Body of pancreas (tissue), 4 donors: ENCODE results near the gene CDH4. TPM values are rescaled to one million over a fixed set of nuclear protein-coding genes. Genes with fewer than 3 reads are reported as not detected.

ENCODE experiments used
- ATAC-seq: fragments of 150-250 bp; one replicate; pipeline ENCODE4 v1.9.1; 2016
- DNase-seq, 4 donors: peaks; one replicate each; pipeline ENCODE4 v3.0.0-alpha.2; 2019
- H3K27ac ChIP-seq, 4 donors: fragments of 200-600 bp; sonication (generic); 1 replicate in 3 of 4; 2 replicates in 1 of 4; pipeline versions ENCODE4 v1.5.1 to v1.6.1; 2016 to 2019; ENCODE audit warnings: mild to moderate bottlenecking in 1 of 4, mixed read lengths in 1 of 4, moderate library complexity in 1 of 4
- H3K27me3 ChIP-seq, 2 donors: fragments of 200-600 bp; sonication (generic); one replicate each; pipeline ENCODE4 v1.6.0; 2016; ENCODE audit warnings: mild to moderate bottlenecking in 1 of 2
- H3K36me3 ChIP-seq, 2 donors: fragments of 200-600 bp; sonication (generic); replicated peaks in 1 of 2; 2 replicates each; pipeline ENCODE4 v1.5.1; 2016; ENCODE audit warnings: low read depth in 2 of 2; ENCODE audit not compliant: insufficient read depth in 1 of 2
- H3K4me1 ChIP-seq: fragments of 200-600 bp; sonication (generic); one replicate; pipeline ENCODE4 v1.6.0; 2016
- H3K4me3 ChIP-seq, 2 donors: fragments of 200-600 bp; sonication (generic); 1 replicate in 1 of 2; 2 replicates in 1 of 2; pipeline ENCODE4 v1.5.1; 2016 to 2019
- H3K9me3 ChIP-seq, 3 donors: fragments of 200-600 bp; sonication (generic); 1 replicate in 2 of 3; 2 replicates in 1 of 3; pipeline ENCODE4 v1.5.1; 2016
- CTCF ChIP-seq, 7 experiments: fragments of 450-650 bp in 4 of 7; fragments of 200-600 bp in 3 of 7; sonication (generic) in 3 of 7; IDR thresholded peaks; one replicate each; pipeline ENCODE4 v1.5.1; 2016 to 2019; ENCODE audit warnings: antibody characterized with exemption in 7 of 7
- POLR2A ChIP-seq, 3 donors: fragments of 450-650 bp; IDR thresholded peaks; one replicate each; pipeline ENCODE4 v1.6.1; 2016; ENCODE audit warnings: antibody characterized with exemption in 3 of 3, mild to moderate bottlenecking in 2 of 3
- WGBS, 2 donors: methylation state at CpG; one replicate each; pipeline ENCODE4 v1.1.5; 2017; 5-methylcytosine and 5-hydroxymethylcytosine counted together
- intact Hi-C: fragments of 100-400 bp; cut with DNase I; formaldehyde crosslinking; loops from one replicate; pipeline ENCODE4 v1.15.1; 2023
- total RNA-seq, 2 donors: library from RNA; depleted of rRNA; stranded (reverse); fragments of >200 nt; gene quantifications; one replicate each; pipeline ENCODE4 v1.1.0, GENCODE V29; 2016

CDH4 gene
- total RNA-seq, 2 donors from 2014 or later, result 0.33 to 0.52 TPM

DNA sequence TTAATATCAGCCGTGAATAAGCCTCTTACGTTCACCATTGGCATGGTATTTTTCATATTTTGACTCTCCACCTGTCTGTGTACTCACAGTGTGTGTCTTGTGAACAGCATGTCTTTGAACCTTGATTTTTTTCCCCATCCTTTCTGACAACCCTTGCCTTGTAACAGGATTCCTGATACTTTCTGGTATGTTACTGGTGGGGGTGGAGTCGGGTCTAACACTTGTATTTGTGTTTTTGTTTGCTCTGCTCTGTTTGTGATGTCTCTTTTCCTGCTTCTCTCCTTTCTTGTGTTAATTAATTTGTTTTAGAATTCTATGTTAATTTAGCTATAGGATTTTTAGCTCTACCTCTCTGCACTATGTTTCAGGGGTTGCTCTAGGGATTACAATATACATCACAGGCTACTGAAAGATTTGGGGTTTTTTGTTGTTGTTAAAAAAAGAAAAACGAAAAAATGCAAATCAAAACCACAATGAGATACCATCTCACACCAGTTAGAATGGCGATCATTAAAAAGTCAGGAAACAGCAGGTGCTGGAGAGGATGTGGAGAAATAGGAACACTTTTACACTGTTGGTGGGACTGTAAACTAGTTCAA is 245.1 kb downstream of the CDH4 start:
- DNase-seq (no peak), ATAC-seq (no peak)
- TF ChIP-seq CTCF (IDR thresholded peaks at IDR 0.05) (no peak), POLR2A (IDR thresholded peaks at IDR 0.05) (no peak)
- H3K36me3 ChIP-seq, result no peaks in the 10 kb centered on the region
- H3K9me3 ChIP-seq, result no peaks in the 10 kb centered on the region
- WGBS, 2 donors, result 5 to 10% methylated on average over 5 of the region's 5 CpGs
- H3K27me3 ChIP-seq, result no peaks in the 10 kb centered on the region
- H3K4me3 ChIP-seq, result no peak overlapping the region
- no peaks in the 10 kb centered on the region for H3K4me1 ChIP-seq
- intact Hi-C loops, result no loop called here
- H3K27ac ChIP-seq, result no peak overlapping the region

GRCh38 chr20:61499859-61500554 is 247.9 kb downstream of the CDH4 start:
- intact Hi-C loops, result no loop called here
- Histone ChIP-seq H3K27me3 (no peaks in the 10 kb centered on the region), H3K9me3 (no peaks in the 10 kb centered on the region), H3K4me3 (no peak overlapping the region), H3K4me1 (no peaks in the 10 kb centered on the region), H3K36me3 (no peaks in the 10 kb centered on the region), H3K27ac (no peak overlapping the region)
- WGBS, 2 donors, result 55 to 64% methylated on average over 11 to 19 of the region's 19 CpGs
- DNase-seq, result no peak
- TF ChIP-seq POLR2A (IDR thresholded peaks at IDR 0.05), result no peak
- TF ChIP-seq CTCF (IDR thresholded peaks at IDR 0.05), result no peak
- no peak for ATAC-seq

- Histone ChIP-seq H3K27me3 (no peaks in the 10 kb centered on the region), H3K4me3 (no peak overlapping the region), H3K27ac (no peak overlapping the region), H3K4me1 (no peaks in the 10 kb centered on the region), H3K9me3 (no peaks in the 10 kb centered on the region), H3K36me3 (no peaks in the 10 kb centered on the region)
- DNase-seq (no peak), ATAC-seq (no peak)
- WGBS, 2 donors, result 46 to 47% methylated on average over 11 of the region's 11 CpGs
- TF ChIP-seq CTCF (IDR thresholded peaks at IDR 0.05) (no peak), POLR2A (IDR thresholded peaks at IDR 0.05) (no peak)
- intact Hi-C loops, result no loop called here
These were observed 248.8 kb downstream of the CDH4 start for GRCh38 chr20:61500791-61501321.

DNA sequence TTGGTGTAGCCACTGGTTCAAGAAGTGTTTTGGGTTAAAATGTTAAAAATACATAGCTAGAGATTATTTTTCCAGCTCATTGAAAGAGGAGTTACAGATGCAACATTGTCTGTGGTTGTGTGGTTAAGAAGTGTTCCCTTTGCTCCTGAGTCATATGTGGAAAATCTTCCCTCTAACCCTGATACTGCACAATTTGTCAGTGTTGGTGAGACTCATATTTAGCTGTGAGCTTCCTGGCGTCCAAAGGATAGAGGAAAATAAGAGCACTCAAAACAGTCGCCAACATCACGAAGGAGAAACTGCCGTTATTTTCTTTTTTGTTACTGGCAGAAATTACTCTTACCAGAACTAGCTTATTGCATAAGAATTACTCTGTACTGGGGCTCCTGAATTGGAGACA is 250.4 kb downstream of the CDH4 start:
- Histone ChIP-seq H3K27ac (no peak overlapping the region), H3K4me3 (no peak overlapping the region), H3K4me1 (no peaks in the 10 kb centered on the region), H3K27me3 (no peaks in the 10 kb centered on the region), H3K9me3 (no peaks in the 10 kb centered on the region), H3K36me3 (no peaks in the 10 kb centered on the region)
- DNase-seq (no peak), ATAC-seq (no peak)
- WGBS, 2 donors, result 68 to 72% methylated on average over 4 of the region's 4 CpGs
- intact Hi-C loops, result no loop called here
- TF ChIP-seq CTCF (IDR thresholded peaks at IDR 0.05), result no peak
- TF ChIP-seq POLR2A (IDR thresholded peaks at IDR 0.05), result no peak
